HepG2 (cell line): ENCODE results near the gene CCND2. TPM values are rescaled to one million over a fixed set of nuclear protein-coding genes. Genes with fewer than 3 reads are reported as not detected.

Experiments
- ATAC-seq: fragments of 200-7000 bp; cut with Tn5 transposase; 3 replicates; pipeline ENCODE4 v1.9.1; 2020; ENCODE audit warnings: mild to moderate bottlenecking, moderate library complexity
- BruUV-seq: library from RNA; stranded (reverse); fragments of 400-500 nt; replicated peaks from 2 replicates; lab custom pipeline; 2021; lab: Mats Ljungman, UMichigan
- CTCF ChIA-PET: fragments of 300-600 bp; formaldehyde crosslinking; extraction: SDS; loops from one replicate; lab custom pipeline; 2021; ENCODE audit warnings: low total read pairs, inconsistent platforms, low intra/inter-chr PET ratio; lab: Yijun Ruan, JAX
- POLR2A ChIA-PET: fragments of 350-600 bp; sonication (Branson Sonifier 250); formaldehyde crosslinking; loops from one replicate; lab custom pipeline; 2020; ENCODE audit warnings: antibody characterized with exemption, inconsistent platforms; lab: Yijun Ruan, JAX
- DNase-seq: peaks from one replicate; pipeline ENCODE4 v3.0.0-alpha.2; 2015; ENCODE audit warnings: low spot score
- FAIRE-seq: peaks from 3 replicates; lab custom pipeline; 2011; peaks lifted over from hg19 to GRCh38; lab: Jason Lieb, UNC
- H2AFZ ChIP-seq: one replicate; pipeline ENCODE4 v1.6.1; 2011; ENCODE audit warnings: low read length, inconsistent platforms
- H3K27ac ChIP-seq: fragments of 300-600 bp; 3 replicates; pipeline ENCODE4 v1.8.0; 2011; ENCODE audit warnings: mixed run types, mild to moderate bottlenecking, mixed read lengths, low read length, inconsistent platforms; ENCODE audit not compliant: insufficient read depth; ENCODE audit errors: extremely low read length
- H3K27me3 ChIP-seq, 2 experiments: fragments of 200-600 bp in 1 of 2; 2 replicates in 1 of 2; 3 replicates in 1 of 2; pipeline versions ENCODE4 v1.6.0 to v1.8.0; 2011; ENCODE audit warnings: low read length in 2 of 2, mild to moderate bottlenecking in 2 of 2, moderate library complexity in 2 of 2, inconsistent platforms in 1 of 2; ENCODE audit not compliant: insufficient read depth in 2 of 2, control insufficient read depth in 1 of 2
- H3K36me3 ChIP-seq, 2 experiments: fragments of 200-600 bp in 1 of 2; replicated peaks in 1 of 2; 2 replicates in 1 of 2; 3 replicates in 1 of 2; pipeline versions ENCODE4 v1.5.1 to v1.8.0; 2011; ENCODE audit warnings: low read length in 2 of 2, inconsistent platforms in 1 of 2; ENCODE audit not compliant: insufficient read depth in 2 of 2, control insufficient read depth in 1 of 2
- H3K4me1 ChIP-seq: 2 replicates; pipeline ENCODE4 v1.5.1; 2012; ENCODE audit warnings: low read length, inconsistent platforms; ENCODE audit not compliant: insufficient read depth
- H3K4me2 ChIP-seq: 2 replicates; pipeline ENCODE4 v1.6.0; 2011; ENCODE audit warnings: low read depth, low read length, inconsistent platforms
- H3K4me3 ChIP-seq, 3 experiments: fragments of 200-600 bp in 1 of 3; sonication (generic), shearing (Covaris generic) in 1 of 3; replicated peaks in 1 of 3; 2 replicates each; pipeline ENCODE4 v1.5.1; 2011 to 2016; ENCODE audit warnings: low read length in 3 of 3, inconsistent platforms in 2 of 3, low read depth in 2 of 3, mild to moderate bottlenecking in 2 of 3, control low read depth in 1 of 3, mixed read lengths in 1 of 3; ENCODE audit not compliant: insufficient read depth in 1 of 3
- H3K79me2 ChIP-seq: one replicate; pipeline ENCODE4 v1.6.1; 2011; ENCODE audit warnings: low read length, inconsistent platforms; ENCODE audit not compliant: insufficient read depth
- H3K9ac ChIP-seq: 2 replicates; pipeline ENCODE4 v1.6.0; 2011; ENCODE audit warnings: mild to moderate bottlenecking, low read depth, low read length, inconsistent platforms; ENCODE audit not compliant: insufficient read depth
- H3K9me3 ChIP-seq: 2 replicates; pipeline ENCODE4 v1.5.1; 2012; ENCODE audit warnings: mild to moderate bottlenecking, low read length
- H4K20me1 ChIP-seq: 2 replicates; pipeline ENCODE4 v1.6.0; 2011; ENCODE audit warnings: inconsistent platforms, mild to moderate bottlenecking, low read length, moderate library complexity; ENCODE audit not compliant: insufficient read depth
- ARHGAP35 ChIP-seq: sonication (generic); formaldehyde crosslinking; IDR thresholded peaks from 2 replicates; pipeline ENCODE4 v1.9.0; 2022; ENCODE audit warnings: mild to moderate bottlenecking, inconsistent platforms, moderate library complexity, missing genetic modification reagents, borderline replicate concordance
- DZIP1 ChIP-seq: sonication (generic); formaldehyde crosslinking; IDR thresholded peaks from 2 replicates; pipeline ENCODE4 v1.5.0; 2020; ENCODE audit warnings: mild to moderate bottlenecking, missing genetic modification reagents
- PLRG1 ChIP-seq: fragments of 450-650 bp; conservative IDR thresholded peaks from 2 replicates; pipeline ENCODE4 v1.6.1; 2016
- RORA ChIP-seq: sonication (generic); formaldehyde crosslinking; IDR thresholded peaks from 2 replicates; pipeline ENCODE4 v1.5.0; 2020; ENCODE audit warnings: mild to moderate bottlenecking, missing genetic modification reagents, moderate library complexity
- ZBTB25 ChIP-seq: IDR thresholded peaks from 2 replicates; pipeline ENCODE4 v1.6.1; 2018; ENCODE audit warnings: missing genetic modification reagents
- WGBS: methylation state at CpG from one replicate; pipeline ENCODE4 v1.1.6; 2017; ENCODE audit warnings: low lambda C conversion rate; 5-methylcytosine and 5-hydroxymethylcytosine counted together
- in situ Hi-C: cut with HindIII; loops from 2 replicates; pipeline ENCODE4 v1.10.0; 2017; ENCODE audit warnings: low pct_unique_long_range_greater_than_20kb; ENCODE audit not compliant: extremely low pct_ligation_motif_present
- intact Hi-C: fragments of 100-400 bp; cut with micrococcal nuclease; formaldehyde crosslinking; loops from one replicate; pipeline ENCODE4 v1.10.0; 2022; ENCODE audit not compliant: unreplicated experiment
- polyA plus RNA-seq, 8 experiments: library from polyadenylated mRNA; depleted of rRNA in 3 of 8; stranded (reverse) in 7 of 8; unstranded in 1 of 8; fragments of >200 nt; fragmentation: Illumina TruSeq in 4 of 8; extraction: Trizol in 4 of 8; gene quantifications; 2 replicates each; pipeline versions ENCODE4 v1.2.1 to v1.2.3, GENCODE V29; 2011 to 2016; ENCODE audit warnings: low read depth in 4 of 8, missing spikeins in 1 of 8, mixed read lengths in 1 of 8; ENCODE audit not compliant: insufficient read depth in 1 of 8
- total RNA-seq, 5 experiments: library from RNA; depleted of rRNA; stranded (reverse); fragments of >200 nt; fragmentation: Illumina TruSeq; extraction: Trizol; gene quantifications; 2 replicates each; pipeline ENCODE4 v1.2.3, GENCODE V29; 2016; ENCODE audit warnings: low read depth in 1 of 5

CCND2 gene
- total and polyA plus RNA-seq, 2 of the 13 experiments (the other 11 are each of a cell fraction or from before 2014, with no cell fraction given): 0.61 to 1.4 TPM

- ATAC-seq (no peak), DNase-seq (no peak), FAIRE-seq (no peak)
- intact Hi-C loops: loop anchor here (5.0 kb wide), 1 partner anchor 282 kb away; no protein-coding TSS in a partner anchor
- Histone ChIP-seq H3K36me3 (no peaks in the 10 kb centered on the region), H3K9me3 (no peaks in the 10 kb centered on the region), H3K27me3 (peaks cover 10 to 61% of the 10 kb centered on the region in 2 experiments; a peak in 4 of 5 replicates), H3K4me2 (no peak overlapping the region), H3K4me3 (no peak overlapping the region), H3K27ac (no peak overlapping the region), H4K20me1 (no peaks in the 10 kb centered on the region), H2AFZ (no peak overlapping the region), H3K9ac (no peak overlapping the region), H3K4me1 (peaks cover 26% of the 10 kb centered on the region), H3K79me2 (no peaks in the 10 kb centered on the region)
- in situ Hi-C loops: loop anchor here (5.0 to 10.0 kb wide), 5 partner anchors 172 to 974 kb away; no protein-coding TSS in a partner anchor
- TF ChIP-seq ARHGAP35 (CRISPR knock-in tag) (no peak), ZBTB25 (no peak), PLRG1 (no peak), RORA (CRISPR knock-in tag) (no peak), DZIP1 (CRISPR knock-in tag) (no peak)
- 84% methylated on average over 10 of the region's 10 CpGs for WGBS
- CTCF ChIA-PET: no interaction called here
- no TSS peak for BruUV-seq
- POLR2A ChIA-PET: no interaction called here
Measured at GRCh38 chr12:4279198-4279690, 5.7 kb downstream of the CCND2 start.
